Thoracic aorta (tissue), 2 donors: ENCODE results near the gene TENM3. TPM values are rescaled to one million over a fixed set of nuclear protein-coding genes. Genes with fewer than 3 reads are reported as not detected.

Source experiments
- ATAC-seq: fragments of 150-250 bp; one replicate; pipeline ENCODE4 v1.8.0; 2017; ENCODE audit warnings: low read depth; ENCODE audit not compliant: insufficient number of reproducible peaks, low FRiP score
- DNase-seq: peaks from one replicate; pipeline ENCODE4 v3.0.0-alpha.2; 2020; ENCODE audit warnings: low spot score
- H3K27ac ChIP-seq, 2 donors: fragments of 200-600 bp; sonication (generic); 1 replicate in 1 of 2; 2 replicates in 1 of 2; pipeline ENCODE4 v1.5.1; 2016; ENCODE audit warnings: mild to moderate bottlenecking in 2 of 2, moderate library complexity in 2 of 2
- H3K27me3 ChIP-seq: fragments of 200-600 bp; sonication (generic); replicated peaks from 2 replicates; pipeline ENCODE4 v1.6.0; 2016; ENCODE audit warnings: mild to moderate bottlenecking; ENCODE audit not compliant: insufficient read depth
- H3K36me3 ChIP-seq: fragments of 200-600 bp; sonication (generic); one replicate; pipeline ENCODE4 v1.5.1; 2016
- H3K4me1 ChIP-seq, 2 donors: fragments of 200-600 bp; sonication (generic); 1 replicate in 1 of 2; 2 replicates in 1 of 2; pipeline versions ENCODE4 v1.5.1 to v1.6.0; 2016; ENCODE audit warnings: low read depth in 2 of 2, mild to moderate bottlenecking in 1 of 2; ENCODE audit not compliant: control insufficient read depth in 1 of 2
- H3K4me3 ChIP-seq: fragments of 200-600 bp; sonication (generic); 2 replicates; pipeline ENCODE4 v1.5.1; 2016; ENCODE audit warnings: mild to moderate bottlenecking
- H3K9me3 ChIP-seq: fragments of 200-600 bp; sonication (generic); 2 replicates; pipeline ENCODE4 v1.5.1; 2016
- CTCF ChIP-seq: fragments of 200-600 bp; sonication (generic); IDR thresholded peaks from one replicate; pipeline ENCODE4 v1.5.1; 2019; ENCODE audit warnings: antibody characterized with exemption
- total RNA-seq, 2 donors: library from RNA; depleted of rRNA; stranded (reverse); fragments of >200 nt; gene quantifications; one replicate each; pipeline versions ENCODE4 v1.1.0 to v1.2.3, GENCODE V29; 2016

The TENM3 gene
- total RNA-seq, 2 donors from 2014 or later = 0.68 to 8.0 TPM

GRCh38 chr4:182805750-182806149, 562.5 kb downstream of the TENM3 start:
- no peaks in the 10 kb centered on the region for H3K36me3 ChIP-seq
- TF ChIP-seq CTCF = no peak
- H3K4me1 ChIP-seq = no peaks in the 10 kb centered on the region
- H3K27ac ChIP-seq = no peak overlapping the region
- H3K27me3 ChIP-seq = no peaks in the 10 kb centered on the region
- ATAC-seq (no peak), DNase-seq (no peak)
- peak overlapping the region; percentile 64 for H3K4me3 ChIP-seq
- no peaks in the 10 kb centered on the region for H3K9me3 ChIP-seq

GRCh38 chr4:182806259-182807252, 563.4 kb downstream of the TENM3 start:
- H3K4me3 ChIP-seq = peak overlapping the region; percentile 64
- H3K4me1 ChIP-seq = no peaks in the 10 kb centered on the region
- H3K27me3 ChIP-seq = no peaks in the 10 kb centered on the region
- no peak for DNase-seq
- H3K27ac ChIP-seq = no peak overlapping the region
- no peaks in the 10 kb centered on the region for H3K36me3 ChIP-seq
- H3K9me3 ChIP-seq = no peaks in the 10 kb centered on the region
- peak; percentile 63 for ATAC-seq
- TF ChIP-seq CTCF = peak; percentile 70

GRCh38 chr4:182807346-182807745, 564.1 kb downstream of the TENM3 start:
- Histone ChIP-seq H3K27ac (no peak overlapping the region), H3K4me1 (no peaks in the 10 kb centered on the region), H3K4me3 (peak overlapping the region; percentile 64), H3K27me3 (no peaks in the 10 kb centered on the region), H3K36me3 (no peaks in the 10 kb centered on the region), H3K9me3 (no peaks in the 10 kb centered on the region)
- no peak for ATAC-seq
- TF ChIP-seq CTCF = no peak
- DNase-seq = no peak

- no peak for DNase-seq
- H3K4me1 ChIP-seq = no peaks in the 10 kb centered on the region
- no peaks in the 10 kb centered on the region for H3K36me3 ChIP-seq
- H3K9me3 ChIP-seq = no peaks in the 10 kb centered on the region
- H3K4me3 ChIP-seq = no peak overlapping the region
- no peak overlapping the region for H3K27ac ChIP-seq
- H3K27me3 ChIP-seq = no peaks in the 10 kb centered on the region
- no peak for TF ChIP-seq CTCF
- no peak for ATAC-seq
Observed at GRCh38 chr4:182807767-182808548, 564.8 kb downstream of the TENM3 start.
